Measurements from ENCODE around the gene IRF9.
A peak's percentile ranks its signal among the peaks of the same experiment; 100 is the strongest.
"Not testable (repeated sequence)": the region's sequence is repeated elsewhere in the genome, so short reads cannot be mapped to it uniquely, and the experiment has no call there.

IRF9 gene

GRCh38 chr14:24196071-24197055 is 35.3 kb downstream of the IRF9 start:
- peak; percentile 69 for DNase-seq

GRCh38 chr14:24197056-24197450 is 36.0 kb downstream of the IRF9 start:
- no peak for DNase-seq

DNA sequence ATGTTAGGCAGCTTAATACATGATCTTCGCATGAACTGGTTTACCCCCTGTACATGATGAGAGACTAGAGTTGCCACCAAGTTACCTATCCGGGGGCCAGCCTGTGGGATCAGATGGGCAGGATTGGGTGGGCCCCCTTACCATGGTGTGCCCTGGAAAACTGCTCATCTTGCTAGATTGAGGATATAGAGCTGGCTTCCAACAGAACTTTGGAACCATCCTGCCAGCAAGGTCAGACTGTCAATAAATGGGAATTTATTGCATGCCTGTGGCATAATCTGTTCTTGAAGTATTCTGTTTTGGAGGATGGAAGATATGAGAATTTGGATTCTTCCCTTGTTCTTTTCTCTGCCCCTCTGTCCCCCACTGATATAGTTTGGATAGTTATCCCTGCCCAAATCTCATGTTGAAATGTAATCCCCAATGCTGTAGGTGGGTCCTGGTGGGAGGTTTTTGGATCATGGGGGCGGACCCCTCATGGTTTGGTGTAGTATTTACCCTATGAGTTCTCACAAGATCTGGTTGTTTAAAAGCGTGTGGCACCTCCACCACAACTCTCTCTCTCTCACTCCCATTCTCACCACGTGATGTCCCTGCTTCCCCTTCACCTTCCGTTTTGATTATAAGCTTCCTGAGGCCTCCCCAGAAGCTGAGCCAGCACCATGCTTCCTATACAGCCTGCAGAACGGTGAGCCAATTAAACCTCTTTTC is 37.9 kb downstream of the IRF9 start:
- DNase-seq, result no peak

DNA sequence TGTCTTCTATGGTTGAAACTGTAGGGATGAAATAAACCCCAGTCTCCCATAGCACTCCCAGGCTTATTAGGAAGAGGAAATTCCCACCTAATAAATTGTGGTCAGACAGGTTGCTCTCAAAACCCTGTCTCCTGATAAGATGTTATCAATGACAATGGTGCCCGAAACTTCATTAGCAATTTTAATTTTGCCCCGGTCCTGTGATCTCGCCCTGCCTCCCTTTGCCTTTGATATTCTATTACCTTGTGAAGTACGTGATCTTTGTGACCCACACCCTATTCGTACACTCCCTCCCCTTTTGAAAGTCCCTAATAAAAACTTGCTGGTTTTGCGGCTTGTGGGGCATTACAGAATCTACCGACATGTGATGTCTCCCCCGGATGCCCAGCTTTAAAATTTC is 41.5 kb downstream of the IRF9 start:
- DNase-seq, result not testable (repeated sequence)

- not testable (repeated sequence) for DNase-seq
Observed at GRCh38 chr14:24203249-24203886, 42.3 kb downstream of the IRF9 start.

DNA sequence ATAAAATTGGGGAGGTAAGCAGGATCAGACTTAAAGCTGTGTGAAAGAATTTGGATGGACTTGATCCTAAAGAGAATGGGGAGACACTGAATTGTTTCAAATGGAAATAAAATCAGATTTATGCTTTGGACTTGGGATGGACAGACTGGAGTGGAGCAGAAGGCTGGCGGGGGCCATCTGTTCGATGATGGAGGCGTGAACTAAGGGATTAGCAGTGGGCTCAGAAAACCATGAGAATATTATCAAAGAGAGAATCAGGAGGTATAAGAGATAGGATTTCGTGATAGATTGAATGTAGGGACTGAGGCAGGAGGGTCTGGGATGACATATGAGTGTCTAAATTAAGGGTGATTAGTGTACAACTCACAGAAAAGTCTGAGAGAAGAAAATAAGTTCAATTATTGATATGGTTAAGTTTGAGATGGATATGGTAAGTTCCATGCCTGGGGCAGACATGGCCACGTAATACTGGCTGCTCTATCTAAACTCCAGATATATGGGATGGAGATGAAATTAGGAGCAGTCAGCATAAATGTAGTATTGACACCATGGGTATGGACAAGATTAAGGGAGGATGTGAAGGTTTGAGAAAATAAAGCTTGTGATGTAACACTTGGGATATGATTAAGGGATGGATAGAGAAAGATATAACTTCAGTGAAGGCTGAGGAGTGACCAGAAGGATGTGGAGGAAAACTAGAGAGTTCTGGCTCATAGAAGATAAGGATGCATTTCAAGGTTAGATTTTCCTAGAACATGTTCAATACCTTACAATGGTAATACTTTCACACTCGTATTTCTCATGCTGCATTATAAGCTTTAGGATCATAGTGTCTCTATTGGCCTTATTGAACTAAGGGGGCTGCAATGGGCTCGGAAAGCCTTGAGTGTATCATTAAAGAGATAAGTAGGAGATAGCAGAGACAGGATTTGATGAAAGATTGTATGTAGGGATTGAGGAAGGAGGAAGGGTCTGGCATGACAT is 43.4 kb downstream of the IRF9 start:
- no peak for DNase-seq

- no peak for DNase-seq
Observed at GRCh38 chr14:24206260-24207103, 45.4 kb downstream of the IRF9 start.

GRCh38 chr14:24207104-24207551 is 46.1 kb downstream of the IRF9 start:
- DNase-seq, result no peak

- no peak for DNase-seq
Observed at GRCh38 chr14:24207625-24208024, 46.6 kb downstream of the IRF9 start.

DNA sequence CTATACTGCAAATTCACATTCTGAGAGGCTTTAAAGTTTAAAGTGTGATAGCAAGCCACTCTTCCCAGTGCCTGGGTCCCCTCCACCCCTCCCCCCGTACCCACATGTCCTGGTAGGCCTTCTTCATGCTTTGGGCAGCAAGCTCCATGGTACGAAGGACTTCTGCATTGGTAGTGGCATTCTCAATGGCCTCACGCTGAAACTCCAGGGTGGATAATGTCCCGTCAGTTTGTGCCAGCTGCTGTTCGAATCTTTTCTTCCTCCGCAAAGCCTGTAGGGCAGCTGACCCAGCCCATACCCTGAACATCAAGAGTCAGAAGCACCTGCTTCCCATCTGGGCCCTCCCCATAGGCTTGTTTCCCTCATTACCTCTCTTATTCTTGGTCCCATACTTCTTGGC is 50.2 kb downstream of the IRF9 start:
- no peak for DNase-seq

GRCh38 chr14:24212924-24213865 is 52.1 kb downstream of the IRF9 start, which contains the start of gene CHMP4A:
Gene CHMP4A, minus strand, starts transcription at chr14:24213488. Its CDS starts 49 bp downstream, at chr14:24213439.
- DNase-seq, result peak; percentile 98

DNA sequence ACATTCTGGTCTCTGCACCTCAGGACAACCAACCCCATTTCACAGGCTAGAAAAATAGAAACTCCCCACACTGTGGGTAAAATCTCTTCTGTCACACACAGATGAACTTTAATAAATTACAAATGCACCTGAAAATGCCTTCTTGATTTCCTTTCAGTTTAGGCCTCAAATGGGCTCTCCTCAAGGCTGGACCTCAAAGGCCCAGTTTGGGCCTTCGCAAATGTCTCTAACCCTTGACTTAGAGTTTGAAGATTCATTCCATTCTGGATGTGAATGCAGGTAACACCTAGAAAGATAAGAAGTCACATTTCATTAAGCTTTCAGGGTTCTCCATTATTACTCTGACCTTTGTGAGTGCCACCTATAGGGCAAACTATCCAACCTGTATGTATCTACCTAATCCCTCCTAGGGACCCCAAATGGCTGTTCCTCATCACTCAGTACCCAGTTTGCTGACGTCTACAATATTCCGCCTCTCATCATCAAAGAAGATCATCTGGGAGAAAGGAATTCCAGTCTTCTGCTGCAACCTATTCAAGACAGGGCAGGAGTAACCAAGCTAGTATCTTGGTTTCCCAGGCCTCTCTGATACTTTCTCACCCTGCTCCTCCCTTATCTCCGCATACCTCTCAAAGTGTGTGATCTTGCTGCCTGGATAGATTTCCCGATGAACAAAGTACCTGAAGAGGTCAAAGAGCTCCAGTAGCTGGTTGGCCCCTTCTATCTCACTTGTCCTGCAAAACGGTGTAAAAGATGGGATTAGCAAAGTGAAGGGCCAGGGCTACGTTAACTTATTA is 53.0 kb downstream of the IRF9 start:
- DNase-seq, result no peak

GRCh38 chr14:24215495-24216344 is 54.7 kb downstream of the IRF9 start, which contains the start of gene MDP1:
Gene MDP1, minus strand, starts transcription at chr14:24216066. Its CDS starts 111 bp downstream, at chr14:24215955.
- peak; percentile 95 for DNase-seq

Measured in NCI-H69 (cell line).